GM12801 (cell line): Measurements from ENCODE around the gene PAX5.

ENCODE experiments used
- CTCF ChIP-seq: IDR thresholded peaks from one replicate; pipeline ENCODE4 v1.5.1; 2011; ENCODE audit warnings: control low read depth; ENCODE audit not compliant: insufficient read length; ENCODE audit errors: extremely low read depth

Gene PAX5

GRCh38 chr9:36803961-36804360 lies 230.1 kb downstream of the PAX5 start:
- no peak for TF ChIP-seq CTCF

GRCh38 chr9:36802201-36802920 lies 231.7 kb downstream of the PAX5 start:
- TF ChIP-seq CTCF, result no peak

- no peak for TF ChIP-seq CTCF
These were observed 233.6 kb downstream of the PAX5 start for GRCh38 chr9:36800455-36800854.

GRCh38 chr9:36798350-36799065 lies 235.6 kb downstream of the PAX5 start:
- no peak for TF ChIP-seq CTCF

- no peak for TF ChIP-seq CTCF
These were observed 236.4 kb downstream of the PAX5 start for GRCh38 chr9:36797471-36798220.

- no peak for TF ChIP-seq CTCF
These were observed 237.2 kb downstream of the PAX5 start for GRCh38 chr9:36796671-36797419.

- TF ChIP-seq CTCF, result no peak
These were observed 239.6 kb downstream of the PAX5 start for GRCh38 chr9:36794461-36794860.
